HPDE6-E6E7 (cell line): ENCODE data around the gene OR6T1.

Experiments
- DNase-seq: peaks from one replicate; pipeline ENCODE4 v3.0.0; 2011; ENCODE audit warnings: missing footprints; ENCODE audit errors: extremely low spot score

The OR6T1 gene, protein sequence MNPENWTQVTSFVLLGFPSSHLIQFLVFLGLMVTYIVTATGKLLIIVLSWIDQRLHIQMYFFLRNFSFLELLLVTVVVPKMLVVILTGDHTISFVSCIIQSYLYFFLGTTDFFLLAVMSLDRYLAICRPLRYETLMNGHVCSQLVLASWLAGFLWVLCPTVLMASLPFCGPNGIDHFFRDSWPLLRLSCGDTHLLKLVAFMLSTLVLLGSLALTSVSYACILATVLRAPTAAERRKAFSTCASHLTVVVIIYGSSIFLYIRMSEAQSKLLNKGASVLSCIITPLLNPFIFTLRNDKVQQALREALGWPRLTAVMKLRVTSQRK

DNA sequence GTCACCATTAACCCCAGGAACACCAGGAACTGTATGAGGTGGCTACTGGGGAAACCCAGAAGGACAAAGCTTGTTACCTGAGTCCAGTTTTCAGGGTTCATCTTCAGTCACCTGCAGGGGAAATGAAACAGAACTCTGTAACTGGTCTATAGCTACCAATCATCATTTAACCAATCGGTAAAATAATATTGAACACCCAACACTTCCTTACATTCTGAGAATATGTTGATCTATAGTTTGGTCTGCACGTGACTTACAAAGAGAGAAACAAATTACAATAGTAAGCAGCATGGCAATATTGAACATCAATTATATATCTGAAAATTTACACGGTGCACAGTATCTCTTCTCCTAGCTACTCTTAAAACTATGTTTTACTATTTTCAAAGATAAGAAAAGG is at the start of gene OR6T1:
Gene OR6T1 (minus strand): TSS at position 101 of the 400 bp plus-strand sequence. CDS start 0 bp downstream, at position 101.
- DNase-seq = no peak

DNA sequence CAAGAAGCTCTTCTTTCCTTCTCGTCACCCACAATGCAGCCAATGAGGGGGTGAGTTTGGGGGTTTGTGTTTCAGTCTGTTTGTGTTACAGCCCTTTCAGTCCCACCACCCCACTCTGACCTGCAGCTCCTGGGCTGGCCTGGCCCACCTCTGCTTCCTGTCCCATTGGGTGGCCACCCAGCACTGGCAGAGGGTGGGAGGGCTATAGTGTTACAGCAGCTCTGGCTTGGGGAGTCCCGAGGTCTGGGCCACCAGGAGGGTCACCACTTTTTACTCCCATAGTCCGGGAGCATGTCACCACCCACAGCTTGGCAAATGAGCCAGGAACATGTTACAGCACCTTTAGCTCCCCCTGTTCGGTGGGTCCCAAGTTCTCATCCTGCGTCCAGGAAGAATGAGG is 35.7 kb upstream of the OR6T1 start:
- no peak for DNase-seq

DNA sequence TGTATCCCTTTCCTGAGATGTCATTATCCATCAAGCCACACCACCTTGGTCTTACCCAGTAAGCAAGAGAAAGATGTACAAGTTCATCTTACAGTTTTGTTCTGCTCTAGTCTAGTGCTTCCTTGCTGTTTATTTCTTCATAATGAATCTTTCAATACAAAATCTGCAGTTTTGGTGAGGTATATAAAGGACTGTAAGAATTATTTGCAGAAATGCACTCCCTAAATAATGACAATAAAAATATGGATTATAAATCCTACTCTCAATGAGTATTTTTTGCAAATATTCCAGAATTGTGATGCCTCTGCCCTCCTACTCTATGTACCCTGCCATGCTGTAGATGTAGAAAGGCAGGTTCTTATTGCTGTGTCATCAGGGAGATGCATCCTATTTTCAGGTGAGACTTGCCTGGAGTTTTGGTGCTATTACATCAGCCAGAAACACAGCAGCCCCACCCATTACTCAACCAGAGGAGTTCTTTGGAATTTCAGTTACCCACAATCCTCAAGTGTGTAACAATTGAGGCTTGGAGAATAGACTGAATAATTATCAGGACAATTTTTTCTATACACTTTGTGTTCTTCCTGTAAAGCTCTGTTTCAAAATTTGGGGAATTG is 34.2 kb upstream of the OR6T1 start, which contains the start of gene OR10S1:
Gene OR10S1 (minus strand): TSS at position 51 of the 617 bp plus-strand sequence. CDS start 117 bp downstream, outside the sequence.
- peak; percentile 35 for DNase-seq

DNA sequence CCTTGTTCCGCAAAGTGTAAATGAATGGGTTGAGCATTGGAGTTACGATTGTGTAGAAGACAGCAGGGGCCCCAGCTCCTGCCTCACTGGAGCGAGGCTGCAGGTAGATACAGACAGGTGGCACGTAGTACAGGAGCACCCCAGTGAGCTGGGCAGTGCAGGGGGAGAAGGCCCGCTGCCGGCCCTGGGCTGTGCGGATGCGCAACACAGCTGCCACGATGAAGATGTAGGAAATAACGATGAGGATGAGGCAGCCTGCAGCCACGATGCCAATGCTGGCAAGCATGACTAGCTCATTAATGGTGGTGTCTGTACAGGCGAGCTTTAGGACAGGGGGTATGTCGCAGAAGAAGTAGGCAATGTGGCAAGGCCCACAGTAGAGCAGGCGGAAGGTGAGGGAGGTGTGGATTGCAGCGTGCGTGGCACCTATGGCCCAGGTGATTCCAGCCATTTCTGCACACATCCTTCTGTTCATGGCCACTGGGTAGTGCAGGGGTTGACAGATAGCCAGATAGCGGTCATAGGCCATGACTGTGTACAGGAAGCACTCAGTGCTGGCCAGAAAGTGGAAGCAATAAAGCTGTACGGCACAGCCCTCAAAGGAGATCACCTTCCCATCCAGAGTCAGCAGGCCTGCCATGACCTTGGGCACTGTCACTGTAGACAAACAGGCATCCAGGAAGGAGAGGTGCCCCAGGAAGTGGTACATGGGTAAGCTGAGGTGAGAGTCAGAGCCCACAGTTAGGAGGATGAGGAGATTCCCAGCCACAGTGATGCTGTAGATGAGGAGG is 33.3 kb upstream of the OR6T1 start:
- no peak for DNase-seq

DNA sequence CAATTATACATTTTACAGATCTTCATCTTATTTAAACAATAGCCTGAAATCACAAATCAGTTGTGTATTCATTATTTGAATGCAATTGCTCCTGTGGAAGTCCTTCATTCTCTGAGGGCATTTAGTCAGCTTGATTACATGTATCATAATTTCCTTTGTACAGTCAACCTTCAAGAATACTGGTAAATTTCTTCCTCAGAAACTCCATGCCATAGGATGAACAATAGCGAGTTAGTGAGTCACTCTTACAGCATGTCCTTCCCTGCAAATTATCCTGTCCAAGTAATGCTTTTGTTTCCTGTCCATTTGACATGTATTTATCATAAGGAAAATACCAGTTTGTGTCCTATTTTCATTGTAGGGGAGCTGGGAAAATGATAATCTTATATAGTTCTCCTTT is 30.2 kb upstream of the OR6T1 start:
- DNase-seq = peak; percentile 66

DNA sequence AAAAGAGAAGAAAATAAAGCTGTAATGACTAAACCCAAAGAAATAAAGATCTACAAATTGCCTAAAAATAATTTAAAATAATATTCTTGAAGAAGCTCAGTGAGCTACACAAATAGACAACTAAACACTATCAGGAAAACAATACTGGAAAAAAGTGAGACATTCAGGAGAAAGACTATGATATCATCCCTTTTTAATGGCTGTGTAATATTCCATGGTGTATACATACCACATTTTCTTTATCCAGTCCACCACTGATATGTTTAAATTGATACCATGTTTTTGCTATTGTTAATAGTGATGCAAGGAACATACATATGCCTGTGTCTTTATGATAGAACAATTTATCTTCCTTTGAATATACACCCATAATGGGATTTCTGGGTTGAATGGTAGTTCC is 13.1 kb upstream of the OR6T1 start:
- no peak for DNase-seq

DNA sequence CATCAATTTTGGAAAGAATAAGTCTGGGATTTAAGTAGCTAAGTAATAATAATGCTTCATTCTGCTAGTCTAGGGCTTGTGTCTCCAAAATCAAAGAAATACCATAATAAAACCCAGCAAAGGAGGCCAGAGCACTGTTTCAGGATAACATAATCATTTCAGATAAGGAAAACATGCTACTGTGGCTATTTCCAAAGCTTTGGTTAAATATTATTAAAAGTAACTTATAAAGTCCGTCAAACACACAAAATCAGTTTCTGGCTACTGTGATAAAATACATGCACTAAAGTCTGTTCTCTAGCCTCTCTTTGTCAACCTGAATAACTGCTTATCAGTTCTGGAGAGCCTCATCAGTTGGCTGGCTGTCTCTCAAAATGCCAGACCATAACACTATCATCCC is 1.5 kb upstream of the OR6T1 start:
- no peak for DNase-seq

DNA sequence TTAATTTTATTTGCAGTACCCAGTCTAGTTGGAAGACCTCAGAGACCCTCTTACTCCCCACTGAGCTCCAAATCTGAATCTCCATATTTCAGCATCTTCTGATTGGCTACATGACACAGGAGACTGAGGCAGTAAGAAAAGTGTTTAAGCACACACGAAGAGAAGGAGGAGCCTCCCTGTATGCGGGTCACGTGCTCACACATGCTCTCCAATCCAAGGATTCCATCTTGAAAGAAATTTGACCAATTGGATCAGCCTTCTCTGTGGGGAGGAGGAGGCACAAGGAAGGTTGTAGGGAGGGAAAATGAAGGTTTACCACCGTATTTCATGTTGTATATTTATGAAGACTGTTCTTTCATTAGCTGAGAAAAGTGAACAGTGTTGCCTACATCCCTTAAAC is 1.2 kb downstream of the OR6T1 start:
- DNase-seq = no peak

DNA sequence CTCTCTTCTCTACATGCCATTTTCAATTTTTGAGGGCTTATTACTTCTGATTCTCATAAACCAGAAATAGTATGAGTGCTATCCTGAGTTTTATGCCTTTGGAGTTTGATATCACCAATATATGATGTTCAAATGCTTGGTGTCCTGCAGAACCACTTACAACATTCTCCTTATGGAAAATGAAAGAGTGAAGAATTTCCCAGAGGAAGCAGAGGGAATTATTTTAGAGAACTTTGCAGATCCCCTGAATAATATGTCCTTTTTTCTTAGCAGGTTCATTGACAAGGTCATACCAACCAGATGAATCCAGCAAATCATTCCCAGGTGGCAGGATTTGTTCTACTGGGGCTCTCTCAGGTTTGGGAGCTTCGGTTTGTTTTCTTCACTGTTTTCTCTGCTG is 4.3 kb downstream of the OR6T1 start, which contains the start of gene OR4D5:
Gene OR4D5 (plus strand): TSS at position 301 of the 400 bp plus-strand sequence. CDS start 0 bp downstream, at position 301.
- DNase-seq = no peak

DNA sequence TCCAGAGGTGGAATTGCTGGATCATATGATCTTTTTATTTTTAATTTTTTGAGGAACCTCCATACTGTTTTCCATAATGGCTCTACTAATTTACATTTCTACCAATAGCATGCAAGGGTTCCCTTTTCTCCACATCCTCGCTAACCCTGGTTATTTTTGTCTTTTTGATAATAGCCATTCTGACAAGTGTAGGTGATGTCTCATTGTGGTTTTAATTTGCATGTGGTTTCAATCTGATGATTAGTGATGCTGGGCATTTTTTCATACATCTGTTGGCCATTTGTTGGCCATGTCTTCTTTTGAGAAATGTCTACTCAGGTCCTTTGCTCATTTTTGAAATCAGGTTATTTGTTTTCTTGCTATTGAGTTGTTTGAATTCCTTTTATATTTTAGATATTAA is 19.6 kb downstream of the OR6T1 start:
- DNase-seq = no peak

DNA sequence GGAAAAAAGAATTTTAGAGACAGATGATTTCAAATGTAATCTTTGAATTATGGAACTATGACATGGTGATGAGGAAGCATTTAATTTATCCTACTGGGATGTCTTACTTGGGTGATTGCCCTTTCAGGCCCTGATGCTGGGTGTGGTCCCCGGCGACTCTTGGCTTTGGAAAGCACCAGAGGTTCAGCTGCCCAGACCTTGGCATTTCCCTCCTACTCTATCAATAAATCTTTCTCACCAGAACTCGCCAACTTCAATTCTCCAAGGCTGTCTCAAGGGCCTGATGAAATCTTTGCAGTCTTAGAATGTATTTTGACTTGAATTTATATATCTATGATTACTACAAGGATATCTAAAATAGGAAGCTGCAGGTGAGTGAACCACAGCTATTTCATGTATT is 22.7 kb downstream of the OR6T1 start:
- no peak for DNase-seq

DNA sequence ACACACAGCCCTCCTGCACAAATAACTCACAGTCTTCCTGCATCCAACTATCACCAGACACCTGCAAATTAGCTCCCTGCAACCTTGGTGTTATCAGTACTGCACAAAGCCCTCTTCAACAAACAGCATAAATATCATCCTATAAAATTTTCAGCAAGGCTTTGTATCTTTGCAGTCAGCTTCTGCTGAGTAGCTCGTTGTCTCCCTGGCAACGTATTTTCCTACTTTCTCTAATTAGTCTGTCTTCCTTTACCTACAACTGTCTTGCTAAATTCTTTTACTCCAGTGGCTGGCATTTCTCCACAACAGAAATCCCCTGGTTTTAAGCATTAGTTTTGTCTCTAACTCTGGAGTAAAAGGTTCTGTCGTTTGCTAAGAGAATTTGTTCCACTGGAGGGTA is 37.8 kb downstream of the OR6T1 start:
- no peak for DNase-seq

DNA sequence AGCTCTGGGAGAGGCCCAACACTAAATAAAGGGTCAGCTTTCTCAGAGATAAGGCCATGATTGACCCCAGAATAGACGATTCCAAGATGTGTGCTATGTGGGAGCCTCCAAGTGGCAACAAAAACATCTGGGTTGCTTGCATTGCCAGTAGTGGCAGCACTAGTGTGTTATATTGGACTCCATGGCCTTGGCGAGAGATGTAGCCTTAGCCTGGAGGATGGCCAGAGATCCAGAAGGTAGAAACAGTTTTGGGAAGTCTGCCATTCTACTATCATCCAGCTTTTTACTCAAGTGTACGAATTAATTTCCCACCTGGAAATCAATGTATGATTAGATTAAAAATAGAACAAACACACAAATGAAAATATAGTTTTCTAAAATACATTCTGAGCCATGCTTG is 38.7 kb downstream of the OR6T1 start:
- no peak for DNase-seq

DNA sequence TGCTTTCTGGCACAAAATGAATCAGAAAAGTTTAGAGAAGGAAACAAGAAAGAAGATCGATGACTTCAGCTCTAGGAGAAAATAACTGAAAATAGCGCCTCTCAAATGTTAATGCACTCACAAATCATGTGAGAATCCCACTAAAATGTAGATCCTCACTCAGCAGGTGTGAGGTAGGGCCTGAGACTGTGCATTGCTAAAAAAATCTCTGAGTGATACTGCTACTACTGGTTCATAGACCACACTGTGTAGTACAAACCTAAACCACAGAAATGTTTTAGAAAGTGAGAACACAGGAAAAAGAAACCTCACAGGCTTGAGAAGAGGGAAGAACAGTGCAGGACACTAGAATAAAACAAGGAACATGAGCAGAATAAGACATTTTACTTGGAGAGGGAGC is 39.7 kb downstream of the OR6T1 start:
- DNase-seq = no peak

DNA sequence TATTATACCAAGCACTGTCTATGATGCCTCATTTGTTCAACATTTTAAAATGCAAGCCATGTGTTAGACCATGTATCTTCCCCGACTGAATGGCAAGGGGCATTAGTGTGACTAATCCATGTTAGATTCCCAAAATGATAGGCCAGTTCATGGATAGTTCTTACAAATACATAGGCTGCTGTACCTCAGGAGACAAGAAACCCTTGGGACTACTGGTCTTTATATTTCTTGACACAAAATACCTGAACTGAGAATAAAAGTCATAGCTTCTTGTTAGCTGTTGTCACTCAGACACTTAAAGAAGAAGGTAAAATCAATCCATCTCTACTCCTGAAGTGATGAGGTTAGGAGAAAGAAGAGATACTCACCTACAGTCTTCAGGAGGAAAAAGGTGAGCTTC is 41.8 kb downstream of the OR6T1 start, which contains the start of gene OR8D4:
Gene OR8D4 (plus strand): TSS at position 301 of the 400 bp plus-strand sequence. CDS start 4,265 bp downstream, outside the sequence.
- no peak for DNase-seq

DNA sequence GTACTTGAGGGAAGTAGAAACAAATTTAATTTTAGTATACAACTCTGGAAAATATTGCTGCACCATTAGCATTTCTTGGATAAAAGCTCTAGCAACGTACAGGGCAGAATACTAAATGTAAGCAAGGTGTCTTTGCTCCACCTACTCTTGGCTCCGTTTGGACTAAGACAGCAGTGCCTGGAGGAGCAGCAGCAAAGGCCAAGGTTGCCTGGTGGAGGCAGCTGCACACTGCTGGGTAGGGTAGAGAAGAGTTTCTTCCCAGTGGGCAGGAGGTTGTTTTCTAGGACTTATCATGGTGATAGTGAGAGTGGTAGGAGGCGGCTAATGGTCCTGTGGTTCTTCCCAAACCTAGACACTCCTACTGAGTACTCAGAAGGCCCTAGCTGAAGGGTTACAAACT is 43.8 kb downstream of the OR6T1 start:
- no peak for DNase-seq
